NCI-H128 (cell line): ENCODE data around the gene PPARA.

Source experiments
- DNase-seq: peaks from one replicate; lab custom pipeline; 2025; ENCODE audit not compliant: unreplicated experiment; lab: John Stamatoyannopoulos, UW

The PPARA gene

GRCh38 chr22:46290121-46290842 is 140.0 kb downstream of the PPARA start:
- DNase-seq: no peak

GRCh38 chr22:46290843-46291785 is 140.8 kb downstream of the PPARA start:
- DNase-seq: no peak

- DNase-seq: no peak
Observed at GRCh38 chr22:46292173-46292572, 141.8 kb downstream of the PPARA start.

GRCh38 chr22:46292732-46293131 is 142.4 kb downstream of the PPARA start:
- no peak for DNase-seq
